Stimulated activated CD4-positive, alpha-beta T cell treated with anti-CD3 and anti-CD28 coated beads, Interleukin-2, amount 100 ng/mL, for 24 hours (primary cell): ENCODE measurements around the gene VIM.
"Not testable (repeated sequence)": the region's sequence is repeated elsewhere in the genome, so short reads cannot be mapped to it uniquely, and the experiment has no call there.

Experiments
- DNase-seq, 2 donors: peaks; one replicate each; pipeline ENCODE4 v3.0.0-alpha.2; 2020

The VIM gene

DNA sequence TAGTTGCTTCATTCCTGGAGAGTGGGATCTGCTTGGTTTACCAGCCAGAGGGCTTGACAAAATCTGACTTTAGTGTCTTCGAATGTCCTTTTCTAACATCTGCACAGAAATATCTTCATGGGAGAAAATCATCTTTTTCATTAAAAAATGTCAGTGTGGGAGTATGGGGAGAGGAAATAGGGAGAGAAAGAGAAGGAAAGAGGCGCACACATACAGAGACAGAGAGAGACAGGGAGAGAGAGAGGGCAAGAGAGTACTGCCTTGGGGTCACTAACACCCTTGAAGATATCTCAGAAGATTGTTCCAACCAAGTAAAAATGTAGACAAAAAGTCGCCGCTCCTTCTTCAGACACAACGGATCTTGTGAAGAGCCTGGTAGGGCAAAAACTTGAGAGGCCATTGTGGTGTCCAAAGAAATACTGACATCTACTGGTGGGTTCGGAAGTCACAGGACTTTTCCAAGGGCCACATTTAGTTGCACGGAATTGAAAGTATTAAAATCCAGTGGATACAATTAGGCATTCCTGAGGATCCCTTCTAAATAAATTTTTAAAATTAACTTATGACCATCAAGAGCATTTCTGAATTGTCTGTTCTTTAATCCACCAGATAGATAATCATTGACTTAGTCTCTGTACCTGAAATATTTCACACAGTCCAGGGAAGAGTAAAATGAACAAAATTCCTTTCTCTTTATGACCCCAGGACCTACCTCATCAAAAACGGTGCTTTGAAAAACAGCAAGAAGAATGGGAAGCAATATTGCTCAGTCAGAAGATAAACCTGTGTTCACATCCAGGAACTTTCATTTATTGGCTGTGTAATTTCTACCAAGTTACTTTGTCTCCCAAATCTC is 29.7 kb downstream of the VIM start:
- DNase-seq, result peak; percentile 22 to 59

DNA sequence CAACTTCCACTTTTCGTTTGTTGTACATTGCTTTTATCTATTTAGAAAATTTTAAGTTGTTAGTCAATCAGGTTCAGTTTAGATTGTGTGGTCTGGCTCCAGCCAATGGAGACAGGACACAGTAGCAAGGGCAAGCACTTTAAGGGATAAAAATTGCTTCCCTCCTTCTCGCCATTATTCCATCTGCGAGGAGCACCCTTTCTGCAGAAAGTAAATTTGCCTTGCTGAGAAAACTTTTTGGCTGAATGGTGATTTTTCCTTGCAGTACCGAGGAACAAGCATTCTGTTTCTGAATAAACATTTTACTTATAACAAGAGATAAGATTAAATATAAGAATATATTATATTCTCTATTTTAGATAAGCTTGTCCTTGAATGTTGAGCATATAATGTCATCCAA is 34.5 kb downstream of the VIM start:
- DNase-seq, result no peak

- no peak for DNase-seq
Measured at GRCh38 chr10:17263580-17263979, 35.5 kb downstream of the VIM start.

GRCh38 chr10:17265468-17265867 is 37.4 kb downstream of the VIM start:
- DNase-seq, result no peak

DNA sequence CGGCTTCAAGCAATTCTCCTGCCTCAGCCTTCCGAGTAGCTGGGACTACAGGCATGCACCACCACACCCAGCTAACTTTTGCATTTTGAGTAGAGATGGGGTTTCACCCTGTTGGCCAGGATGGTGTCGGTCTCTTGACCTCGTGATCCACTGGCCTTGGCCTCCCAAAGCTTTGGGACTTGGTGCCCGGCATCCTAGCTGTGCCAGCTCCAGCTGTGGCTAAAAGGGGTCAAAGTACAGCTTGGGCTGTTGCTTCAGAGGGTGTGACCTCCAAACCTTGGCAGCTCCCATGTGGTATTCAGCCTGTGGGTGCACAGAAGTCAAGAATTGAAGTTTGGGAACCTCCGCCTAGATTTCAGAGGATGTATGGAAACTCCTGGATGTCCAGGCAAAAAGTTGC is 38.5 kb downstream of the VIM start:
- DNase-seq, result not testable (repeated sequence)

DNA sequence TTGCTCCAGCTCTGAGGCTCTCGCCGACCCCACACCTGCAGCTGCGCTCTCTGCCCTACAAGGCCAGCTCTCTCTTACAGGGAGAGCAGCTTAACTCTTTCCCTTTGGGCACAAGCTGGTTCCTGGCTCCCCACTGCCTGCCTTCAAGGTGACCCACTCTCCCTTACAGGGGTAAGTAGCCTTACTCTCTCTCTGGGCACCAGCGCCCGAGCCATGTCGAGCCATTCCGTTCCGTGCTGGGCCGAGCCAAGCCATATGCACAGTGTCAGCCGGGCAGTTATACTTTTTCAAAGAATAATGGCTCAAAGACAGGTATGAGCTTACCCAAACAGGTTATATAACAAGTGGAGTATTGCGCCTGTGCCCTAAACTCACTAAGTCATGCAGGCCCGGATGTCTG is 44.6 kb downstream of the VIM start:
- DNase-seq, result no peak

DNA sequence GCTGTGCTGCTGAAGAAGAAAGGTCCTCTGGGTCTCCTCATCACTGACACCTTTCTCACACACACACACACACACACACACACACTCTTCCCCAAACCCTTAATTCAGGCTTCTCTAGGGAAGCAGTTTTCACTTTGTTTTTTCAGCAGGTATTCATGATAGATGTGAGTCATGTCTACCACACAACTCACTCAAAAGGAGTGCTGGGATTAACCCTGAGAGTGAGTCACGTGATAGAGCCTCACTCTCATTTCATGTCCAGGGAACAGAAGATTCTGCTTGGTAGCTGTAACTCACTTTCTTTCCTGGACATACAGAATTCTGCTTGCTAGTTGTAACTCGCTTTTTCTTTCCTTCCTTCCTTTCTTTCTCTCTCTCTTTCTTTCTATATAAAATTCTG is 45.4 kb downstream of the VIM start:
- DNase-seq, result no peak

GRCh38 chr10:17276756-17277424 is 48.8 kb downstream of the VIM start:
- no peak for DNase-seq

- DNase-seq, result no peak
Measured at GRCh38 chr10:17278607-17279240, 50.7 kb downstream of the VIM start.

DNA sequence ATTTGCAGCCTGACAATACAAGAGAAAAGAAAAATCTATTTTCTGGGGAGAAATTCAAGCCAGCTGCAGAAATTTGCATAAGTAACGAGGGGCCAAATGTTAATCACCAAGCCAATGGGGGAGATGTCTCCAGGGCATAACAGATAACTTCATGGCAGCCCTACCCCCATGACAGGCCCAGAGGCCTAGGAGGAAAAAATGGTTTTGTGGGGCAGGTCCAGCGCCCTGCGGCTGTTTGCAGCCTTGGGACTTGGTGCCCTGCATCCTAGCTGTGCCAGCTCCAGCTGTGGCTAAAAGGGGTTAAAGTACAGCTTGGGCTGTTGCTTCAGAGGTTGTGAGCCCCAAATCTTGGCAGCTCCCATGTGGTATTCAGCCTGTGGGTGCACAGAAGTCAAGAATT is 54.3 kb downstream of the VIM start:
- no peak for DNase-seq

- DNase-seq, result no peak
Measured at GRCh38 chr10:17286562-17287550, 58.8 kb downstream of the VIM start.
